GM12878 (cell line): ENCODE measurements around the gene PKHD1. TPM values are rescaled to one million over a fixed set of nuclear protein-coding genes. Genes with fewer than 3 reads are reported as not detected.

ENCODE experiments used
- ATAC-seq: fragments of 200-7000 bp; cut with Tn5 transposase; 3 replicates; pipeline ENCODE4 v1.9.1; 2020; ENCODE audit warnings: mild to moderate bottlenecking, moderate library complexity
- BruUV-seq: library from RNA; stranded (reverse); fragments of 400-500 nt; replicated peaks from 2 replicates; lab custom pipeline; 2021; lab: Mats Ljungman, UMichigan
- CTCF ChIA-PET: fragments of 300-600 bp; sonication (Branson Sonifier 250); formaldehyde crosslinking; extraction: SDS; loops from one replicate; lab custom pipeline; 2021; ENCODE audit warnings: inconsistent platforms; lab: Yijun Ruan, JAX
- POLR2A ChIA-PET: fragments of 350-600 bp; formaldehyde crosslinking; extraction: SDS; loops from one replicate; lab custom pipeline; 2021; ENCODE audit warnings: inconsistent platforms; lab: Charles Lee
- RAD21 ChIA-PET: fragments of 300-600 bp; sonication (Branson Sonifier 250); formaldehyde crosslinking; loops from one replicate; lab custom pipeline; 2023; ENCODE audit warnings: antibody characterized with exemption; ENCODE audit not compliant: unreplicated experiment; lab: Charles Lee
- SMC1A ChIA-PET: fragments of 300-600 bp; sonication (Branson Sonifier 250); formaldehyde crosslinking; loops from one replicate; lab custom pipeline; 2023; ENCODE audit not compliant: unreplicated experiment, uncharacterized antibody; lab: Charles Lee
- DNase-seq: peaks from one replicate; pipeline ENCODE4 v3.0.0-alpha.2; 2011; ENCODE audit warnings: low read depth, low spot score
- FAIRE-seq: peaks from 3 replicates; lab custom pipeline; 2011; peaks lifted over from hg19 to GRCh38; lab: Jason Lieb, UNC
- H2AFZ ChIP-seq: 2 replicates; pipeline ENCODE4 v1.6.0; 2011; ENCODE audit warnings: low read depth, low read length, control low read depth; ENCODE audit not compliant: control insufficient read depth
- H3K27ac ChIP-seq: 2 replicates; pipeline ENCODE4 v1.5.1; 2011; ENCODE audit warnings: control low read depth; ENCODE audit not compliant: control insufficient read depth, insufficient read depth
- H3K27me3 ChIP-seq, 2 experiments: replicated peaks in 1 of 2; 2 replicates each; pipeline versions ENCODE4 v1.6.0 to v1.6.1; 2011; ENCODE audit warnings: low read length in 1 of 2; ENCODE audit not compliant: control insufficient read depth in 2 of 2, insufficient read depth in 2 of 2
- H3K36me3 ChIP-seq, 2 experiments: 2 replicates each; pipeline ENCODE4 v1.5.1; 2011; ENCODE audit warnings: low read length in 1 of 2; ENCODE audit not compliant: control insufficient read depth in 2 of 2, insufficient read depth in 2 of 2
- H3K4me1 ChIP-seq: 2 replicates; pipeline ENCODE4 v1.6.1; 2011; ENCODE audit warnings: mild to moderate bottlenecking, low read length, moderate library complexity, mixed read lengths; ENCODE audit not compliant: control insufficient read depth, insufficient read depth
- H3K4me2 ChIP-seq: 2 replicates; pipeline ENCODE4 v1.6.0; 2011; ENCODE audit warnings: control low read depth; ENCODE audit not compliant: control insufficient read depth, insufficient read depth
- H3K4me3 ChIP-seq: fragments of 200-600 bp; sonication (generic); 2 replicates; pipeline ENCODE4 v1.5.1; 2016
- H3K79me2 ChIP-seq: 2 replicates; pipeline ENCODE4 v1.6.0; 2011; ENCODE audit warnings: low read length; ENCODE audit not compliant: control insufficient read depth, insufficient read depth
- H3K9ac ChIP-seq: 2 replicates; pipeline ENCODE4 v1.8.0; 2011; ENCODE audit warnings: low read length, control low read depth, mixed read lengths; ENCODE audit not compliant: control insufficient read depth, insufficient read depth
- H3K9me3 ChIP-seq: replicated peaks from 3 replicates; pipeline ENCODE4 v1.5.1; 2011; ENCODE audit warnings: mild to moderate bottlenecking, low read length; ENCODE audit not compliant: control insufficient read depth, insufficient read depth
- H4K20me1 ChIP-seq: 2 replicates; pipeline ENCODE4 v1.6.0; 2011; ENCODE audit not compliant: control insufficient read depth, insufficient read depth
- BCL11A ChIP-seq: IDR thresholded peaks from 2 replicates; pipeline ENCODE4 v1.6.1; 2011; ENCODE audit warnings: low read depth, low read length
- FOS ChIP-seq: IDR thresholded peaks from 3 replicates; pipeline ENCODE4 v1.6.1; 2011; ENCODE audit warnings: borderline replicate concordance; ENCODE audit not compliant: insufficient read length; ENCODE audit errors: extremely low read depth
- FOXM1 ChIP-seq: IDR thresholded peaks from 2 replicates; pipeline ENCODE4 v1.6.1; 2012; ENCODE audit warnings: low read depth, mild to moderate bottlenecking, inconsistent platforms, low read length, moderate library complexity
- GATAD2B ChIP-seq: fragments of 450-650 bp; conservative IDR thresholded peaks from 2 replicates; pipeline ENCODE4 v1.6.1; 2017; ENCODE audit warnings: low read depth, mild to moderate bottlenecking, moderate library complexity
- HDAC6 ChIP-seq: fragments of 200-600 bp; sonication (generic); IDR thresholded peaks from one replicate; pipeline ENCODE4 v1.8.0; 2017; ENCODE audit warnings: antibody characterized with exemption; ENCODE audit not compliant: unreplicated experiment
- KAT2A ChIP-seq: conservative IDR thresholded peaks from 2 replicates; pipeline ENCODE4 v1.6.1; 2011; ENCODE audit warnings: low read depth, low read length; ENCODE audit not compliant: control insufficient read depth
- NKRF ChIP-seq: fragments of 450-650 bp; conservative IDR thresholded peaks from 2 replicates; pipeline ENCODE4 v1.6.1; 2017; ENCODE audit warnings: mild to moderate bottlenecking, moderate library complexity
- SMARCA5 ChIP-seq: fragments of 450-650 bp; IDR thresholded peaks from 2 replicates; pipeline ENCODE4 v1.6.1; 2017; ENCODE audit warnings: mild to moderate bottlenecking
- SREBF1 ChIP-seq: IDR thresholded peaks from 2 replicates; pipeline ENCODE4 v1.6.1; 2012; ENCODE audit warnings: mild to moderate bottlenecking, low read length
- in situ Hi-C: fragments of 300-500 bp; cut with MboI; formaldehyde crosslinking; loops from 9 replicates; pipeline ENCODE4 v1.14.3; 2018; ENCODE audit warnings: mixed read lengths
- intact Hi-C: fragments of 100-400 bp; cut with micrococcal nuclease; formaldehyde crosslinking; loops from one replicate; pipeline ENCODE4 v1.14.2; 2022; ENCODE audit not compliant: unreplicated experiment
- polyA plus RNA-seq, 11 experiments: library from polyadenylated mRNA; depleted of rRNA in 4 of 11; unstranded in 6 of 11; stranded (reverse) in 5 of 11; fragments of >200 nt; fragmentation: Nextera tagmentation in 4 of 11; fragmentation: Illumina TruSeq in 1 of 11; extraction: Ambion mirVana in 4 of 11; extraction: Trizol in 1 of 11; gene quantifications; 1 replicate in 1 of 11; 2 replicates in 10 of 11; pipeline versions ENCODE4 v1.2.1 to v1.2.3, GENCODE V29; 2011 to 2016; ENCODE audit warnings: inconsistent platforms in 2 of 11, missing spikeins in 2 of 11, low read depth in 1 of 11
- total RNA-seq, 4 experiments: library from RNA; depleted of rRNA in 3 of 4; stranded (reverse); fragments of >200 nt in 3 of 4; fragmentation: Illumina TruSeq in 1 of 4; extraction: Trizol in 1 of 4; gene quantifications; 2 replicates each; pipeline versions ENCODE4 v1.2.1 to v1.2.3, GENCODE V29; 2013 to 2021

The PKHD1 gene
- total and polyA plus RNA-seq, 10 of the 15 experiments (the other 5 are each of a cell fraction or from before 2014, with no cell fraction given): under 0.01 to 0.90 (median 0.02) TPM; not detected in 1

GRCh38 chr6:51910851-51911250 lies 176.6 kb downstream of the PKHD1 start (continued):
- TF ChIP-seq GATAD2B (no peak), NKRF (no peak), FOS (no peak), KAT2A (no peak), HDAC6 (no peak)

DNA sequence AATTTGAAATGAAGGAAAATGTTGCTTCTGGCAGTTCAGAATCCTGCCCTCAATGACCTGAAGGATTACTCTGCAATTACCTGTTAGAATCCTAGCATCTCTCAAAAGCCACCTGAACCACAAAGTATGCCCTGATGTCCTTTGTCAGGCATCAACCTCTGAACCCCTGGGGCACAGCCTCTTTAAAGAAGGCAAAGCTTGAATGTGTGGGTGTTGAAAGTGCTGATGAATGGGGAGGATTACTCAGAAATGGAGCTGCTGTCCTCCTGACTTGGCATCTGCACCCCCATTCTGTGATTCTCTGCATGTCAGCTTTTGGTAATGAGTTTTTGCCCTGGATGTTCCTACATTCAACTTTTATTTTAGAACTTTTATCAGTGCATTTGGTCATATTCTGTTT lies 179.2 kb downstream of the PKHD1 start:
- RAD21 ChIA-PET: interaction anchor here (2.2 kb wide), 1 partner anchor 20 kb away, joined by 11 read pairs; no protein-coding TSS in a partner anchor
- intact Hi-C loops: no loop called here

More for the DNA sequence above, 179.2 kb downstream of the PKHD1 start:
- Histone ChIP-seq H4K20me1 (no peaks in the 10 kb centered on the region), H3K4me1 (no peaks in the 10 kb centered on the region), H3K4me2 (no peak overlapping the region), H3K9me3 (no peaks in the 10 kb centered on the region), H3K79me2 (no peaks in the 10 kb centered on the region), H3K4me3 (no peak overlapping the region), H3K27ac (no peak overlapping the region), H3K27me3 (no peaks in the 10 kb centered on the region), H3K36me3 (no peaks in the 10 kb centered on the region), H3K9ac (no peak overlapping the region), H2AFZ (no peak overlapping the region)
- in situ Hi-C loops: no loop called here
- peak; percentile 48; the same call in 2 of the 3 replicates for ATAC-seq
- TF ChIP-seq SMARCA5 (no peak), SREBF1 (no peak), BCL11A (0 out of 2 replicates have a peak, but pooled peaks have one; percentile 14), FOXM1 (no peak)
- ChIA-PET POLR2A (no interaction called here), SMC1A (interaction anchor here (1.0 to 2.0 kb wide), 5 partner anchors 8 to 35 kb away, joined by 4 to 6 read pairs (median 4); no protein-coding TSS in a partner anchor), CTCF (interaction anchor here (0.5 to 1.6 kb wide), 5 partner anchors 14 to 1671 kb away, joined by 3 to 6 read pairs (median 5); no protein-coding TSS in a partner anchor)
- BruUV-seq: no TSS peak
- no peak for FAIRE-seq
- DNase-seq: no peak
